ENCODE data around the gene NFIB. TPM values are rescaled to one million over a fixed set of nuclear protein-coding genes. Genes with fewer than 3 reads are reported as not detected.

NFIB gene
- total RNA-seq, 1 donor from 2014 or later = 0.30 TPM

GRCh38 chr9:14311956-14312685 lies 1.8 kb downstream of the NFIB start:
- Histone ChIP-seq H3K4me2 (peak overlapping the region; percentile 79), H2AFZ (replicated peaks) (no peak overlapping the region), H3K36me3 (no peaks in the 10 kb centered on the region), H3K9ac (no peak overlapping the region), H3K4me3 (peak overlapping the region; percentile 62), H3K79me2 (ENCODE audit: low read depth) (peaks cover 7% of the 10 kb centered on the region), H3K27ac (no peak overlapping the region), H3K4me1 (peaks cover 11% of the 10 kb centered on the region), H3K27me3 (peaks cover 72% of the 10 kb centered on the region), H3F3A (ENCODE audit: low read depth) (peaks cover 5% of the 10 kb centered on the region), H4K20me1 (ENCODE audit: low read depth) (peaks cover 26% of the 10 kb centered on the region), H3K9me3 (ENCODE audit: low read depth) (no peaks in the 10 kb centered on the region)
- Mint-ChIP-seq H3K27me3 (ENCODE audit: insufficient read depth, low read depth) (peaks cover 25% of the 10 kb centered on the region), H3K9me3 (no peaks in the 10 kb centered on the region), H3K4me1 (peaks cover 31% of the 10 kb centered on the region), H3K36me3 (peaks cover 2% of the 10 kb centered on the region), H3K27ac (no peak overlapping the region), H3K4me3 (peak overlapping the region; percentile 91)
- DNase-seq (ENCODE audit: low spot score) = no peak
- TF ChIP-seq EZH2 (IDR thresholded peaks at IDR 0.05) = no peak
- peak; percentile 63 for TF ChIP-seq EZH2phosphoT487 (IDR thresholded peaks at IDR 0.05)

DNA sequence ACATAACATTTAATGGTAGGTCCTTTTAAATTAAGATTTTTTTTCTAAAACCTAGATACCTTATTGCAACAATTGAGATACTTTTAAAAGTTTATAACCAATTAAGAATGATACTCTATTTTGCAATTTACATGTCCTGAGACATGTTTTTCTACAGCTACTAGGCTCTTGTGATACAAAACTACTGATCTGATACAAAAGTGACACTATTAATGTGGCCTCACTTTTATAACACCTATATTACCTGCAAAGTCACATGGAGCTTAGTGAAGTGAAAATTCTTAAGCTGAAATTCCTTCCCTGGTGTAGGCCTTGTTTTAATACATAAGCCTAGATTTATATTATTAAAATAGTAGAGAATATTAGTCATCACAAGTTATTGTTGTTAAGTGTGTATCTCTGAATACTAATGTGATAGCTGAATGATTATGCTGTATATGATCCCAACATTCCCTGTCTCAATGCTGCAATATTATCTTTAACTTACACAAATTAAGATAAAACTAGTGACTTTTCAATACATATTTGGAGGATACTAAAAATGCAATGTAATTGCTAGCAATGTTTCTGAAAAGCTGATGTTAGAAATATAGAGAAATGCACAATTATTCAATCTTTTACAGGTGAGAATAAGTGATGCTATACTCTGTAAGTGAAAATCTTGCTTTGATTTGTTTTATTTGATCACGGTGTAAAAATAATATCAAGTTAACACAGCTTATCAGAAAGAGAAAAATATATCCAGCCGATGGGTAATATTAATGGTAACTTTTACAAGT lies 2.6 kb downstream of the NFIB start:
- peaks cover 64% of the 10 kb centered on the region for H3K27me3 ChIP-seq
- H3K4me2 ChIP-seq = no peak overlapping the region
- H3F3A ChIP-seq (ENCODE audit: low read depth) = peaks cover 5% of the 10 kb centered on the region
- Mint-ChIP-seq H3K27ac (no peak overlapping the region), H3K9me3 (no peaks in the 10 kb centered on the region), H3K4me3 (peak overlapping the region; percentile 91), H3K27me3 (ENCODE audit: insufficient read depth, low read depth) (peaks cover 17% of the 10 kb centered on the region), H3K36me3 (peaks cover 6% of the 10 kb centered on the region), H3K4me1 (peaks cover 24% of the 10 kb centered on the region)
- DNase-seq (ENCODE audit: low spot score) = no peak
- no peak overlapping the region for H2AFZ ChIP-seq (replicated peaks)
- peaks cover 7% of the 10 kb centered on the region for H3K79me2 ChIP-seq (ENCODE audit: low read depth)
- no peak overlapping the region for H3K9ac ChIP-seq
- H3K9me3 ChIP-seq (ENCODE audit: low read depth) = no peaks in the 10 kb centered on the region
- H4K20me1 ChIP-seq (ENCODE audit: low read depth) = peaks cover 18% of the 10 kb centered on the region
- no peaks in the 10 kb centered on the region for H3K36me3 ChIP-seq
- TF ChIP-seq EZH2phosphoT487 (IDR thresholded peaks at IDR 0.05) = no peak
- TF ChIP-seq CTCF (IDR thresholded peaks at IDR 0.05) = no peak
- TF ChIP-seq EZH2 (IDR thresholded peaks at IDR 0.05) = no peak
- no peak overlapping the region for H3K4me3 ChIP-seq
- peaks cover 5% of the 10 kb centered on the region for H3K4me1 ChIP-seq
- no peak overlapping the region for H3K27ac ChIP-seq

DNA sequence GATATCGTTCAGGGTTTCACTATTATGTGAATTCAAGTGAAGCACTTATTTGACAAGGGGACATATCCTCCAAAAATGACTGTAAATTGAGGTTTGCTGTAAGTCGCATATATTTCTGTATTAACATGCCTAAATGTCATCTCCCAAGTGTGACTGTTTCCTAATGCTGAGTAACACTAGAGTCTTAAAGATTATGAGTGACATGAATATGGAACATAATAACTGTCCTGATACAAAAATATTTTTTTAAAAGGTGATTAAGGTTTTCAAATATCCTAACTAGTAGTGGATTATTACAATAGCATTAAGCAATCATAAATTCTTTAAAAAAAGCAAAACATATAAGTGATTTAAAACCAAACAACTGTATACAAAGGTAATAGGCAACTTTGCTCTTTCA lies 3.6 kb downstream of the NFIB start:
- Histone ChIP-seq H3K4me3 (no peak overlapping the region), H4K20me1 (ENCODE audit: low read depth) (peaks cover 16% of the 10 kb centered on the region), H3K36me3 (no peaks in the 10 kb centered on the region), H3K4me2 (no peak overlapping the region), H3K79me2 (ENCODE audit: low read depth) (peaks cover 7% of the 10 kb centered on the region), H3F3A (ENCODE audit: low read depth) (peaks cover 5% of the 10 kb centered on the region), H3K9me3 (ENCODE audit: low read depth) (no peaks in the 10 kb centered on the region), H3K9ac (no peak overlapping the region), H3K4me1 (peaks cover 3% of the 10 kb centered on the region), H3K27me3 (peaks cover 55% of the 10 kb centered on the region), H3K27ac (no peak overlapping the region), H2AFZ (replicated peaks) (no peak overlapping the region)
- Mint-ChIP-seq H3K36me3 (peaks cover 6% of the 10 kb centered on the region), H3K27ac (no peak overlapping the region), H3K4me1 (peaks cover 20% of the 10 kb centered on the region), H3K27me3 (ENCODE audit: insufficient read depth, low read depth) (peaks cover 12% of the 10 kb centered on the region), H3K9me3 (no peaks in the 10 kb centered on the region), H3K4me3 (no peak overlapping the region)
- no peak for DNase-seq (ENCODE audit: low spot score)
- no peak for TF ChIP-seq EZH2 (IDR thresholded peaks at IDR 0.05)

DNA sequence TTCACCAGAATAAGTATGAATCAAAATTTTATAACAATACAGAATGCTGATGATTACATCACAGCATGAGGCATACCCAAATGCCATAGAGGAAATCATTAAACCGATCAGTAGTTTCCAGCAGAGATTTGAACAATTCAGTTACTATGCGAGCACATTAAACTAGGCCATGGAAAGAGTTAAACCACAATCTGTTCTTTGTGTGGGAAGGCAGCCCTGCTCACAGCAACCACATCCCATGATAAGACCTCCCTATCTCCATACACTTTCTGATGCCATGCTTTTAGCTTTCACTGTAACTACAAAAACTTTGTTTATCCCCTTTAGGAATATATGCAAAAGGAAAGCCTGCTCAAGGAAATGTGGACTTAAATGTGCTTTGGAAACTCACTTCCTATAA lies 4.5 kb downstream of the NFIB start:
- Histone ChIP-seq H3K4me1 (peaks cover 3% of the 10 kb centered on the region), H3K27ac (no peak overlapping the region), H3K79me2 (ENCODE audit: low read depth) (peaks cover 7% of the 10 kb centered on the region), H3K4me3 (no peak overlapping the region), H3K9me3 (ENCODE audit: low read depth) (no peaks in the 10 kb centered on the region), H4K20me1 (ENCODE audit: low read depth) (peaks cover 16% of the 10 kb centered on the region), H2AFZ (replicated peaks) (no peak overlapping the region), H3K4me2 (no peak overlapping the region), H3K27me3 (peaks cover 46% of the 10 kb centered on the region), H3F3A (ENCODE audit: low read depth) (peaks cover 5% of the 10 kb centered on the region), H3K9ac (no peak overlapping the region), H3K36me3 (no peaks in the 10 kb centered on the region)
- Mint-ChIP-seq H3K36me3 (peaks cover 6% of the 10 kb centered on the region), H3K27ac (no peak overlapping the region), H3K4me1 (peaks cover 20% of the 10 kb centered on the region), H3K4me3 (no peak overlapping the region), H3K9me3 (no peaks in the 10 kb centered on the region), H3K27me3 (ENCODE audit: insufficient read depth, low read depth) (peaks cover 12% of the 10 kb centered on the region)
- TF ChIP-seq EZH2phosphoT487 (IDR thresholded peaks at IDR 0.05) (no peak), EZH2 (IDR thresholded peaks at IDR 0.05) (no peak), CTCF (IDR thresholded peaks at IDR 0.05) (no peak)
- no peak for DNase-seq (ENCODE audit: low spot score)
